HCT116 (cell line): Measurements from ENCODE around the gene KIF25.

Source experiments
- CEBPB ChIP-seq: IDR thresholded peaks from 2 replicates; pipeline ENCODE4 v1.6.1; 2012; ENCODE audit warnings: low read depth
- CTCF ChIP-seq, 3 experiments: fragments of 200-600 bp in 1 of 3; sonication (generic) in 1 of 3; IDR thresholded peaks in 2 of 3; conservative IDR thresholded peaks in 1 of 3; 2 replicates each; pipeline ENCODE4 v1.5.1; 2012 to 2017; ENCODE audit warnings: low read depth in 2 of 3, low read length in 2 of 3, antibody characterized with exemption in 1 of 3, borderline replicate concordance in 1 of 3, control low read depth in 1 of 3, mild to moderate bottlenecking in 1 of 3, mixed read lengths in 1 of 3, mixed run types in 1 of 3, moderate library complexity in 1 of 3; ENCODE audit not compliant: insufficient read depth in 1 of 3
- EGR1 ChIP-seq: IDR thresholded peaks from 2 replicates; pipeline ENCODE4 v1.6.1; 2012; ENCODE audit warnings: low read depth
- EZH2phosphoT487 ChIP-seq: fragments of 200-600 bp; IDR thresholded peaks from 2 replicates; pipeline ENCODE4 v1.6.1; 2018; ENCODE audit warnings: antibody characterized with exemption, borderline replicate concordance
- MAX ChIP-seq: IDR thresholded peaks from 2 replicates; pipeline ENCODE4 v1.6.1; 2012
- POLR2A ChIP-seq: IDR thresholded peaks from 2 replicates; pipeline ENCODE4 v1.7.0; 2011; ENCODE audit warnings: borderline replicate concordance; ENCODE audit not compliant: insufficient read depth, insufficient read length; ENCODE audit errors: extremely low read depth
- RAD21 ChIP-seq: IDR thresholded peaks from 2 replicates; pipeline ENCODE4 v1.6.1; 2012; ENCODE audit warnings: low read depth, mild to moderate bottlenecking
- SIN3A ChIP-seq: IDR thresholded peaks from 2 replicates; pipeline ENCODE4 v1.6.1; 2012; ENCODE audit warnings: low read depth
- ZBTB33 ChIP-seq: IDR thresholded peaks from 2 replicates; pipeline ENCODE4 v1.6.1; 2011; ENCODE audit warnings: mild to moderate bottlenecking, low read length, moderate library complexity; ENCODE audit not compliant: insufficient replicate concordance; ENCODE audit errors: extremely low read depth

GRCh38 chr6:168084465-168085160 is 87.1 kb downstream of the KIF25 start:
- TF ChIP-seq CTCF (IDR thresholded peaks at IDR 0.05 in 2 of 3, conservative IDR thresholded peaks at IDR 0.05 in 1 of 3; ENCODE audit: borderline replicate concordance in 1 of 3, insufficient read depth in 1 of 3, low read depth in 2 of 3, low read length in 2 of 3) (no peak), ZBTB33 (no peak), EZH2phosphoT487 (no peak), POLR2A (no peak), RAD21 (no peak), CEBPB (no peak), EGR1 (no peak), MAX (no peak), SIN3A (no peak)
